Sigmoid colon (tissue), 3 donors: Measurements from ENCODE around the gene TIGAR.

Source experiments
- POLR2A ChIP-seq, 2 donors: fragments of 450-650 bp; IDR thresholded peaks; one replicate each; pipeline ENCODE4 v1.6.1; 2016; ENCODE audit warnings: antibody characterized with exemption in 2 of 2, mild to moderate bottlenecking in 2 of 2, moderate library complexity in 2 of 2
- TF ChIP-seq, protein P1 (sequence below), 4 experiments: fragments of 450-650 bp in 3 of 4; fragments of 200-600 bp in 1 of 4; IDR thresholded peaks; one replicate each; pipeline ENCODE4 v1.5.1; 2016 to 2019; ENCODE audit warnings: antibody characterized with exemption in 4 of 4, mild to moderate bottlenecking in 3 of 4, moderate library complexity in 2 of 4

DNA sequence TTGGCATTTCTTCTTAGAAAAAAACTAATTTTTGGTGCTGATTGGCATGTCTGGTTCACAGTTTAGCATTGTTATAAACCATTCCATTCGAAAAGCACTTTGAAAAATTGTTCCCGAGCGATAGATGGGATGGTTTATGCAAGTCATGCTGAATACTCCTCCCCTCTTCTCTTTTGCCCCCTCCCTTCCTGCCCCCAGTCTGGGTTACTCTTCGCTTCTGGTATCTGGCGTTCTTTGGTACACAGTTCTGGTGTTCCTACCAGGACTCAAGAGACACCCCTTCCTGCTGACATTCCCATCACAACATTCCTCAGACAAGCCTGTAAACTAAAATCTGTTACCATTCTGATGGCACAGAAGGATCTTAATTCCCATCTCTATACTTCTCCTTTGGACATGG, 20.1 kb upstream of the TIGAR start:
- TF ChIP-seq, protein P1, sequence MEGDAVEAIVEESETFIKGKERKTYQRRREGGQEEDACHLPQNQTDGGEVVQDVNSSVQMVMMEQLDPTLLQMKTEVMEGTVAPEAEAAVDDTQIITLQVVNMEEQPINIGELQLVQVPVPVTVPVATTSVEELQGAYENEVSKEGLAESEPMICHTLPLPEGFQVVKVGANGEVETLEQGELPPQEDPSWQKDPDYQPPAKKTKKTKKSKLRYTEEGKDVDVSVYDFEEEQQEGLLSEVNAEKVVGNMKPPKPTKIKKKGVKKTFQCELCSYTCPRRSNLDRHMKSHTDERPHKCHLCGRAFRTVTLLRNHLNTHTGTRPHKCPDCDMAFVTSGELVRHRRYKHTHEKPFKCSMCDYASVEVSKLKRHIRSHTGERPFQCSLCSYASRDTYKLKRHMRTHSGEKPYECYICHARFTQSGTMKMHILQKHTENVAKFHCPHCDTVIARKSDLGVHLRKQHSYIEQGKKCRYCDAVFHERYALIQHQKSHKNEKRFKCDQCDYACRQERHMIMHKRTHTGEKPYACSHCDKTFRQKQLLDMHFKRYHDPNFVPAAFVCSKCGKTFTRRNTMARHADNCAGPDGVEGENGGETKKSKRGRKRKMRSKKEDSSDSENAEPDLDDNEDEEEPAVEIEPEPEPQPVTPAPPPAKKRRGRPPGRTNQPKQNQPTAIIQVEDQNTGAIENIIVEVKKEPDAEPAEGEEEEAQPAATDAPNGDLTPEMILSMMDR (IDR thresholded peaks at IDR 0.05): no peak
- TF ChIP-seq POLR2A (IDR thresholded peaks at IDR 0.05): no peak
